Calu3 (cell line): ENCODE measurements around the gene FAF2. TPM values are rescaled to one million over a fixed set of nuclear protein-coding genes. Genes with fewer than 3 reads are reported as not detected.
"Not testable (repeated sequence)": the region's sequence is repeated elsewhere in the genome, so short reads cannot be mapped to it uniquely, and the experiment has no call there.

Source experiments
- BruUV-seq: library from RNA; stranded (reverse); fragments of 400-500 nt; replicated peaks from 2 replicates; lab custom pipeline; 2021; lab: Mats Ljungman, UMichigan
- CTCF ChIA-PET: fragments of 300-600 bp; sonication (Branson Sonifier 250); formaldehyde crosslinking; loops from one replicate; lab custom pipeline; 2022; ENCODE audit warnings: antibody characterized with exemption; lab: Charles Lee
- DNase-seq: peaks from one replicate; pipeline ENCODE4 v3.0.0; 2022
- H3K27ac Mint-ChIP-seq: one replicate; pipeline ENCODE4 v1.8.0; 2022; ENCODE audit warnings: mixed read lengths; ENCODE audit not compliant: unreplicated experiment
- H3K27me3 Mint-ChIP-seq: one replicate; pipeline ENCODE4 v1.8.0; 2022; ENCODE audit warnings: mixed read lengths; ENCODE audit not compliant: unreplicated experiment
- H3K36me3 Mint-ChIP-seq: one replicate; pipeline ENCODE4 v1.8.0; 2022; ENCODE audit warnings: mild to moderate bottlenecking, moderate library complexity, mixed read lengths; ENCODE audit not compliant: insufficient read depth, unreplicated experiment
- H3K4me1 Mint-ChIP-seq: one replicate; pipeline ENCODE4 v1.8.0; 2022; ENCODE audit warnings: mild to moderate bottlenecking, low read depth, mixed read lengths; ENCODE audit not compliant: unreplicated experiment
- H3K4me3 Mint-ChIP-seq: one replicate; pipeline ENCODE4 v1.8.0; 2022; ENCODE audit warnings: mild to moderate bottlenecking, low read depth, moderate library complexity, mixed read lengths; ENCODE audit not compliant: unreplicated experiment
- H3K9me3 Mint-ChIP-seq: one replicate; pipeline ENCODE4 v1.8.0; 2022; ENCODE audit warnings: low read depth, mixed read lengths; ENCODE audit not compliant: unreplicated experiment
- CTCF ChIP-seq: fragments of 200-600 bp; IDR thresholded peaks from one replicate; pipeline ENCODE4 v1.8.0; 2022; ENCODE audit warnings: antibody characterized with exemption; ENCODE audit not compliant: unreplicated experiment
- intact Hi-C: fragments of 100-400 bp; cut with micrococcal nuclease; formaldehyde crosslinking; loops from one replicate; pipeline ENCODE4 v1.10.0; 2022; ENCODE audit not compliant: unreplicated experiment
- total RNA-seq: library from RNA; stranded (reverse); gene quantifications from 2 replicates; pipeline ENCODE4 v1.2.3, GENCODE V29; 2022

Gene FAF2
- total RNA-seq, 1 experiment from 2014 or later = 73.6 TPM

- intact Hi-C loops = no loop called here
- no peak overlapping the region for H3K27ac Mint-ChIP-seq
- H3K36me3 Mint-ChIP-seq = peaks cover 21% of the 10 kb centered on the region
- no peak for TF ChIP-seq CTCF
- CTCF ChIA-PET = interaction anchor here (0.5 to 1.0 kb wide), 5 partner anchors 11 to 538 kb away, joined by 3 to 6 read pairs (median 3); no protein-coding TSS in a partner anchor
- peaks cover 17% of the 10 kb centered on the region for H3K4me1 Mint-ChIP-seq
- no peak for DNase-seq
- H3K27me3 Mint-ChIP-seq = no peaks in the 10 kb centered on the region
- no TSS peak for BruUV-seq
- H3K4me3 Mint-ChIP-seq = no peak overlapping the region
- no peaks in the 10 kb centered on the region for H3K9me3 Mint-ChIP-seq
Measured at GRCh38 chr5:176405656-176406435, 42.3 kb upstream of the FAF2 start.

GRCh38 chr5:176406436-176407052 lies 41.6 kb upstream of the FAF2 start:
- CTCF ChIA-PET = interaction anchor here (0.5 kb wide), 1 partner anchor 92 kb away, joined by 4 read pairs; no protein-coding TSS in a partner anchor
- no peaks in the 10 kb centered on the region for H3K27me3 Mint-ChIP-seq

GRCh38 chr5:176407456-176408251 lies 40.5 kb upstream of the FAF2 start:
- DNase-seq = no peak
- intact Hi-C loops = no loop called here
- CTCF ChIA-PET = no interaction called here
- no peak overlapping the region for H3K27ac Mint-ChIP-seq
- no TSS peak for BruUV-seq
- H3K27me3 Mint-ChIP-seq = no peaks in the 10 kb centered on the region
- no peak for TF ChIP-seq CTCF
- H3K4me3 Mint-ChIP-seq = no peak overlapping the region
- H3K9me3 Mint-ChIP-seq = no peaks in the 10 kb centered on the region
- H3K4me1 Mint-ChIP-seq = peaks cover 25% of the 10 kb centered on the region
- H3K36me3 Mint-ChIP-seq = peaks cover 28% of the 10 kb centered on the region

More at GRCh38 chr5:176406436-176407052, 41.6 kb upstream of the FAF2 start:
- intact Hi-C loops = no loop called here
- H3K4me3 Mint-ChIP-seq = no peak overlapping the region
- no peaks in the 10 kb centered on the region for H3K9me3 Mint-ChIP-seq
- peaks cover 21% of the 10 kb centered on the region for H3K36me3 Mint-ChIP-seq
- TF ChIP-seq CTCF = no peak
- peaks cover 17% of the 10 kb centered on the region for H3K4me1 Mint-ChIP-seq
- no TSS peak for BruUV-seq
- DNase-seq = no peak
- no peak overlapping the region for H3K27ac Mint-ChIP-seq

- H3K27ac Mint-ChIP-seq, CTCF ChIA-PET, DNase-seq, BruUV-seq, H3K27me3 Mint-ChIP-seq, H3K9me3 Mint-ChIP-seq, H3K4me3 Mint-ChIP-seq, intact Hi-C loops: not testable (repeated sequence)
- Mint-ChIP-seq H3K36me3 (peaks cover 27% of the 10 kb centered on the region), H3K4me1 (peaks cover 25% of the 10 kb centered on the region)
Measured at GRCh38 chr5:176408252-176408573, 40.0 kb upstream of the FAF2 start.
